K562 (cell line): ENCODE measurements around the gene LMNB1. TPM values are rescaled to one million over a fixed set of nuclear protein-coding genes. Genes with fewer than 3 reads are reported as not detected.

ENCODE experiments used
- ATF7 ChIP-seq: fragments of 450-650 bp; IDR thresholded peaks from 2 replicates; pipeline ENCODE4 v1.7.1; 2014; ENCODE audit warnings: mild to moderate bottlenecking, moderate library complexity
- BCL6 ChIP-seq: fragments of 250-450 bp; sonication (Bioruptor Pico); IDR thresholded peaks from 2 replicates; pipeline ENCODE4 v1.4.0; 2020
- CBFA2T3 ChIP-seq: fragments of 450-650 bp; IDR thresholded peaks from 2 replicates; pipeline ENCODE4 v1.6.1; 2017
- E2F6 ChIP-seq, 2 experiments: IDR thresholded peaks; 2 replicates each; pipeline ENCODE4 v1.6.1; 2011; ENCODE audit warnings: borderline replicate concordance in 1 of 2, control low read depth in 1 of 2, low read depth in 1 of 2, low read length in 1 of 2, mild to moderate bottlenecking in 1 of 2, mixed read lengths in 1 of 2, moderate library complexity in 1 of 2; ENCODE audit not compliant: insufficient read depth in 1 of 2, insufficient read length in 1 of 2, poor library complexity in 1 of 2, severe bottlenecking in 1 of 2; ENCODE audit errors: extremely low read depth in 1 of 2
- EGR1 ChIP-seq: fragments of 450-650 bp; conservative IDR thresholded peaks from 2 replicates; pipeline ENCODE4 v1.6.1; 2017; ENCODE audit warnings: mild to moderate bottlenecking
- ELF1 ChIP-seq: fragments of 200-800 bp; sonication (Bioruptor generic); IDR thresholded peaks from 2 replicates; pipeline ENCODE4 v1.6.1; 2016; ENCODE audit warnings: missing genetic modification characterization, missing compliant biosample characterization
- ERF ChIP-seq: fragments of 450-650 bp; formaldehyde crosslinking; IDR thresholded peaks from 2 replicates; pipeline ENCODE4 v1.4.0; 2020; ENCODE audit warnings: mild to moderate bottlenecking, mixed read lengths
- FOS ChIP-seq: IDR thresholded peaks from 3 replicates; pipeline ENCODE4 v1.6.1; 2011; ENCODE audit not compliant: insufficient read length; ENCODE audit errors: extremely low read depth
- FUS ChIP-seq: fragments of 200-400 bp; formaldehyde crosslinking; optimal IDR thresholded peaks from 2 replicates; pipeline ENCODE3; 2017; ENCODE audit warnings: low read depth, low read length
- HMBOX1 ChIP-seq: sonication (generic); IDR thresholded peaks from 2 replicates; pipeline ENCODE4 v1.6.1; 2016
- HNRNPL ChIP-seq: fragments of 200-400 bp; formaldehyde crosslinking; IDR thresholded peaks from 2 replicates; pipeline ENCODE4 v1.6.1; 2017; ENCODE audit warnings: low read depth, mild to moderate bottlenecking, low read length
- MAZ ChIP-seq, 2 experiments: fragments of 450-650 bp in 1 of 2; sonication (generic) in 1 of 2; formaldehyde crosslinking; IDR thresholded peaks in 1 of 2; conservative IDR thresholded peaks in 1 of 2; 2 replicates each; pipeline versions ENCODE4 v1.4.0 to v1.5.0; 2020; ENCODE audit warnings: mild to moderate bottlenecking in 1 of 2, missing genetic modification reagents in 1 of 2
- MBD1 ChIP-seq: fragments of 250-450 bp; sonication (Bioruptor Pico); IDR thresholded peaks from 2 replicates; pipeline ENCODE4 v1.8.0; 2022; ENCODE audit warnings: inconsistent platforms
- POLR2AphosphoS5 ChIP-seq: IDR thresholded peaks from 2 replicates; pipeline ENCODE4 v1.6.1; 2011; ENCODE audit warnings: mild to moderate bottlenecking, low read depth, low read length, moderate library complexity; ENCODE audit not compliant: control insufficient read depth, insufficient read depth
- POLR2G ChIP-seq: fragments of 200-400 bp; formaldehyde crosslinking; IDR thresholded peaks from 2 replicates; pipeline ENCODE4 v1.6.1; 2017; ENCODE audit warnings: low read depth, mild to moderate bottlenecking, antibody characterized with exemption, low read length, moderate library complexity
- SMARCC2 ChIP-seq: fragments of 450-650 bp; IDR thresholded peaks from 2 replicates; pipeline ENCODE4 v1.6.1; 2017; ENCODE audit warnings: antibody characterized with exemption, moderate library complexity, mild to moderate bottlenecking, low read depth
- SREBF1 ChIP-seq: fragments of 150-350 bp; IDR thresholded peaks from 2 replicates; pipeline ENCODE4 v1.6.1; 2014; ENCODE audit warnings: antibody characterized with exemption, low read depth, low read length, borderline replicate concordance
- WHSC1 ChIP-seq: IDR thresholded peaks from one replicate; pipeline ENCODE4 v1.6.1; 2012; ENCODE audit warnings: low read length, control low read depth, inconsistent platforms
- ZNF146 ChIP-seq: IDR thresholded peaks from one replicate; pipeline ENCODE4 v1.6.1; 2018; ENCODE audit warnings: missing compliant biosample characterization; ENCODE audit not compliant: unreplicated experiment
- ZNF778 ChIP-seq: fragments of 450-650 bp; formaldehyde crosslinking; IDR thresholded peaks from 2 replicates; pipeline ENCODE4 v1.4.0; 2020; ENCODE audit warnings: mild to moderate bottlenecking, moderate library complexity
- polyA plus RNA-seq, 8 experiments: library from polyadenylated mRNA; depleted of rRNA in 4 of 8; stranded (reverse) in 5 of 8; unstranded in 3 of 8; fragments of >200 nt; fragmentation: Nextera tagmentation in 2 of 8; fragmentation: Illumina TruSeq in 1 of 8; extraction: Ambion mirVana in 2 of 8; extraction: Trizol in 1 of 8; gene quantifications; 2 replicates each; pipeline versions ENCODE4 v1.2.1 to v1.2.3, GENCODE V29; 2011 to 2014; ENCODE audit warnings: inconsistent platforms in 1 of 8, missing spikeins in 1 of 8
- total RNA-seq, 7 experiments: library from RNA; depleted of rRNA in 6 of 7; stranded (reverse); fragments of >200 nt in 6 of 7; fragmentation: Illumina TruSeq in 2 of 7; extraction: Trizol in 2 of 7; gene quantifications; 2 replicates each; pipeline versions ENCODE4 v1.2.1 to v1.2.3, GENCODE V29; 2011 to 2021; ENCODE audit warnings: low replicate concordance in 1 of 7
- TF ChIP-seq, protein P1 (sequence below): fragments of 250-450 bp; sonication (Bioruptor Pico); IDR thresholded peaks from 2 replicates; pipeline ENCODE4 v1.8.0; 2022; ENCODE audit warnings: inconsistent platforms, mild to moderate bottlenecking, moderate library complexity, borderline replicate concordance
- TF ChIP-seq, protein P2 (sequence below): fragments of 200-800 bp; sonication (Bioruptor generic); IDR thresholded peaks from 2 replicates; pipeline ENCODE4 v1.6.1; 2017; ENCODE audit warnings: missing genetic modification characterization, missing compliant biosample characterization

Gene LMNB1
- total and polyA plus RNA-seq, 9 of the 15 experiments (the other 6 are each of a cell fraction or from before 2014, with no cell fraction given) = 2.8 to 190 (median 131) TPM

DNA sequence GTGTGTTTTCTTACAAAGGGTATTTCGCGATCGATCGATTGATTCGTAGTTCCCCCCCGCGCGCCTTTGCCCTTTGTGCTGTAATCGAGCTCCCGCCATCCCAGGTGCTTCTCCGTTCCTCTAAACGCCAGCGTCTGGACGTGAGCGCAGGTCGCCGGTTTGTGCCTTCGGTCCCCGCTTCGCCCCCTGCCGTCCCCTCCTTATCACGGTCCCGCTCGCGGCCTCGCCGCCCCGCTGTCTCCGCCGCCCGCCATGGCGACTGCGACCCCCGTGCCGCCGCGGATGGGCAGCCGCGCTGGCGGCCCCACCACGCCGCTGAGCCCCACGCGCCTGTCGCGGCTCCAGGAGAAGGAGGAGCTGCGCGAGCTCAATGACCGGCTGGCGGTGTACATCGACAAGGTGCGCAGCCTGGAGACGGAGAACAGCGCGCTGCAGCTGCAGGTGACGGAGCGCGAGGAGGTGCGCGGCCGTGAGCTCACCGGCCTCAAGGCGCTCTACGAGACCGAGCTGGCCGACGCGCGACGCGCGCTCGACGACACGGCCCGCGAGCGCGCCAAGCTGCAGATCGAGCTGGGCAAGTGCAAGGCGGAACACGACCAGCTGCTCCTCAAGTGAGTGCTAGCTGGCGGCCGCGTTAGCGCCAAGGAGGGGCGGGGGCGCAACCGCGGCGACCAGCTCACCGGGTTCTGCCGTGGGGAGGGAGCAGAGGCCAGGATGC, 480 bp downstream of the LMNB1 start (continued):
- peak; percentile 79; the same call in 1 of the 2 replicates for TF ChIP-seq POLR2G
- TF ChIP-seq, protein P1, sequence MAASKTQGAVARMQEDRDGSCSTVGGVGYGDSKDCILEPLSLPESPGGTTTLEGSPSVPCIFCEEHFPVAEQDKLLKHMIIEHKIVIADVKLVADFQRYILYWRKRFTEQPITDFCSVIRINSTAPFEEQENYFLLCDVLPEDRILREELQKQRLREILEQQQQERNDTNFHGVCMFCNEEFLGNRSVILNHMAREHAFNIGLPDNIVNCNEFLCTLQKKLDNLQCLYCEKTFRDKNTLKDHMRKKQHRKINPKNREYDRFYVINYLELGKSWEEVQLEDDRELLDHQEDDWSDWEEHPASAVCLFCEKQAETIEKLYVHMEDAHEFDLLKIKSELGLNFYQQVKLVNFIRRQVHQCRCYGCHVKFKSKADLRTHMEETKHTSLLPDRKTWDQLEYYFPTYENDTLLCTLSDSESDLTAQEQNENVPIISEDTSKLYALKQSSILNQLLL = no peak
- no peak for TF ChIP-seq HMBOX1
- TF ChIP-seq ZNF778 (CRISPR knock-in tag) = no peak
- no peak for TF ChIP-seq ELF1 (tag)
- TF ChIP-seq MBD1 (CRISPR knock-in tag) = no peak
- peak; percentile 72; the same call in 1 of the 2 replicates for TF ChIP-seq ERF (CRISPR knock-in tag)
- TF ChIP-seq WHSC1 = peak; percentile 24
- peak; percentile 62 to 76 for TF ChIP-seq E2F6 (IDR thresholded peaks at IDR 0.05; ENCODE audit: borderline replicate concordance in 1 of 2, extremely low read depth in 1 of 2, insufficient read depth in 1 of 2, insufficient read length in 1 of 2, low read depth in 1 of 2, low read length in 1 of 2, poor library complexity in 1 of 2, severe bottlenecking in 1 of 2)
- TF ChIP-seq ZNF146 (CRISPR knock-in tag) = no peak
- TF ChIP-seq HNRNPL = no peak
- no peak for TF ChIP-seq SMARCC2
- TF ChIP-seq BCL6 (CRISPR knock-in tag) = no peak
- no peak for TF ChIP-seq ATF7
- no peak for TF ChIP-seq MAZ (CRISPR knock-in tag; conservative IDR thresholded peaks at IDR 0.05 in 1 of 2, IDR thresholded peaks at IDR 0.05 in 1 of 2)
- TF ChIP-seq CBFA2T3 = no peak
- no peak for TF ChIP-seq SREBF1
- TF ChIP-seq, protein P2, sequence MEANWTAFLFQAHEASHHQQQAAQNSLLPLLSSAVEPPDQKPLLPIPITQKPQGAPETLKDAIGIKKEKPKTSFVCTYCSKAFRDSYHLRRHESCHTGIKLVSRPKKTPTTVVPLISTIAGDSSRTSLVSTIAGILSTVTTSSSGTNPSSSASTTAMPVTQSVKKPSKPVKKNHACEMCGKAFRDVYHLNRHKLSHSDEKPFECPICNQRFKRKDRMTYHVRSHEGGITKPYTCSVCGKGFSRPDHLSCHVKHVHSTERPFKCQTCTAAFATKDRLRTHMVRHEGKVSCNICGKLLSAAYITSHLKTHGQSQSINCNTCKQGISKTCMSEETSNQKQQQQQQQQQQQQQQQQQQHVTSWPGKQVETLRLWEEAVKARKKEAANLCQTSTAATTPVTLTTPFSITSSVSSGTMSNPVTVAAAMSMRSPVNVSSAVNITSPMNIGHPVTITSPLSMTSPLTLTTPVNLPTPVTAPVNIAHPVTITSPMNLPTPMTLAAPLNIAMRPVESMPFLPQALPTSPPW (CRISPR knock-in tag) = no peak; the same call in none of the 2 replicates
- no peak for TF ChIP-seq POLR2AphosphoS5
- TF ChIP-seq FOS = no peak
- TF ChIP-seq EGR1 = peak; percentile 20; the same call in 1 of the 2 replicates
- no peak for TF ChIP-seq FUS
